Psoas muscle (tissue), 8 donors: ENCODE results near the gene MIPEP. TPM values are rescaled to one million over a fixed set of nuclear protein-coding genes. Genes with fewer than 3 reads are reported as not detected.

Source experiments
- ATAC-seq, 4 donors: fragments of 200-7000 bp; cut with Tn5 transposase; one replicate each; pipeline ENCODE4 v1.9.1; 2020; ENCODE audit warnings: moderate library complexity in 3 of 4, mild to moderate bottlenecking in 2 of 4
- DNase-seq, 2 donors: peaks; one replicate each; pipeline ENCODE4 v3.0.0-alpha.2; 2020
- H3K27ac ChIP-seq: fragments of 200-600 bp; one replicate; pipeline ENCODE4 v1.8.0; 2022
- H3K27me3 ChIP-seq, 3 donors: fragments of 200-600 bp in 1 of 3; one replicate each; pipeline versions ENCODE4 v1.6.1 to v1.8.0; 2013 to 2022; ENCODE audit warnings: low read length in 2 of 3, mild to moderate bottlenecking in 2 of 3, moderate library complexity in 1 of 3; ENCODE audit not compliant: insufficient read depth in 3 of 3
- H3K36me3 ChIP-seq, 2 donors: fragments of 200-600 bp in 1 of 2; one replicate each; pipeline versions ENCODE4 v1.6.1 to v1.8.0; 2013 to 2022; ENCODE audit warnings: low read depth in 1 of 2, mild to moderate bottlenecking in 1 of 2, moderate library complexity in 1 of 2; ENCODE audit not compliant: insufficient read depth in 1 of 2
- H3K4me1 ChIP-seq: fragments of 200-600 bp; one replicate; pipeline ENCODE4 v1.8.0; 2022
- H3K4me3 ChIP-seq: fragments of 200-600 bp; one replicate; pipeline ENCODE4 v1.8.0; 2022; ENCODE audit warnings: mild to moderate bottlenecking
- H3K9me3 ChIP-seq: fragments of 200-600 bp; one replicate; pipeline ENCODE4 v1.8.0; 2022
- CTCF ChIP-seq: fragments of 200-600 bp; IDR thresholded peaks from one replicate; pipeline ENCODE4 v1.8.0; 2022; ENCODE audit warnings: antibody characterized with exemption
- WGBS, 3 donors: extraction: QIAGEN DNeasy Blood & Tissue Kit; methylation state at CpG; one replicate each; pipeline versions ENCODE4 v1.1.6 to v1.1.7; 2013; 5-methylcytosine and 5-hydroxymethylcytosine counted together
- intact Hi-C, 2 donors: fragments of 100-400 bp; cut with DNase I; formaldehyde crosslinking; loops; one replicate each; pipeline versions ENCODE4 v1.11.0 to v1.14.2; 2022
- polyA plus RNA-seq, 3 donors: library from polyadenylated mRNA; stranded (reverse); fragments of 200-250 nt; gene quantifications; one replicate each; pipeline ENCODE4 v1.2.3, GENCODE V29; 2013
- total RNA-seq, 4 donors: library from RNA; stranded (reverse); fragmentation: NEBNext Ultra II Directional in 2 of 4; extraction: Animal tissue kit (Norgen Biotek cat#: 25700) in 2 of 4; gene quantifications; one replicate each; pipeline versions ENCODE4 v1.2.1 to v1.2.4, GENCODE V29; 2021 to 2023
- donor health status: healthy with polysubstance abuse.
- donor health status: DM: no; HTN: no; CAD: no; lungs with moderate emphysema.
- donor health status: Bipolar disorder and iron deficiency.
- donor health status: healthy.
- donor health status: DM: yes; HTN: yes; CAD: no.
- donor health status: DM: no; HTN: no; CAD: no.
- donor health status: DM: no; HTN: no; CAD: no.
- donor health status: DM: yes; HTN: yes; CAD: no.

Gene MIPEP
- total and polyA plus RNA-seq, 7 donors = 13.3 to 28.2 (median 17.0) TPM

- DNase-seq (no peak), ATAC-seq (no peak)
- H3K36me3 ChIP-seq = peaks cover 0 to under 1% of the 10 kb centered on the region in 2 donors
- no peaks in the 10 kb centered on the region for H3K27me3 ChIP-seq
- intact Hi-C loops = no loop called here
- 86 to 89% (median 88%) methylated on average over 3 of the region's 3 CpGs for WGBS, 3 donors
- H3K9me3 ChIP-seq = no peaks in the 10 kb centered on the region
- H3K4me1 ChIP-seq = no peaks in the 10 kb centered on the region
- no peak overlapping the region for H3K4me3 ChIP-seq
- no peak for TF ChIP-seq CTCF
- H3K27ac ChIP-seq = no peak overlapping the region
These were observed 33.8 kb downstream of the MIPEP start for GRCh38 chr13:23855360-23855759.

GRCh38 chr13:23852351-23852750 is 36.8 kb downstream of the MIPEP start:
- no peak overlapping the region for H3K27ac ChIP-seq
- H3K27me3 ChIP-seq = no peaks in the 10 kb centered on the region
- H3K4me3 ChIP-seq = no peak overlapping the region
- intact Hi-C loops = no loop called here
- DNase-seq (no peak), ATAC-seq (no peak)
- TF ChIP-seq CTCF = no peak
- H3K36me3 ChIP-seq = no peaks in the 10 kb centered on the region
- no peaks in the 10 kb centered on the region for H3K4me1 ChIP-seq
- 47 to 96% (median 49%) methylated on average over 2 of the region's 2 CpGs for WGBS, 3 donors
- H3K9me3 ChIP-seq = no peaks in the 10 kb centered on the region

GRCh38 chr13:23851106-23851505 is 38.1 kb downstream of the MIPEP start:
- no peak for TF ChIP-seq CTCF
- Histone ChIP-seq H3K4me3 (no peak overlapping the region), H3K9me3 (no peaks in the 10 kb centered on the region), H3K27me3 (no peaks in the 10 kb centered on the region), H3K4me1 (no peaks in the 10 kb centered on the region), H3K27ac (no peak overlapping the region), H3K36me3 (no peaks in the 10 kb centered on the region)
- intact Hi-C loops = no loop called here
- DNase-seq = no peak
- WGBS, 3 donors = 76 to 82% (median 76%) methylated on average over 2 of the region's 2 CpGs
- no peak for ATAC-seq

GRCh38 chr13:23850134-23850533 is 39.1 kb downstream of the MIPEP start:
- ATAC-seq (no peak), DNase-seq (no peak)
- Histone ChIP-seq H3K4me3 (no peak overlapping the region), H3K27ac (no peak overlapping the region), H3K4me1 (no peaks in the 10 kb centered on the region), H3K9me3 (no peaks in the 10 kb centered on the region), H3K36me3 (no peaks in the 10 kb centered on the region), H3K27me3 (no peaks in the 10 kb centered on the region)
- TF ChIP-seq CTCF = no peak
- intact Hi-C loops = no loop called here
- WGBS, 3 donors = 60 to 86% (median 70%) methylated on average over 1 of the region's 1 CpG

GRCh38 chr13:23849670-23850069 is 39.5 kb downstream of the MIPEP start:
- WGBS, 3 donors = 97 to 100% (median 98%) methylated on average over 2 of the region's 2 CpGs
- no peaks in the 10 kb centered on the region for H3K9me3 ChIP-seq

More at GRCh38 chr13:23849670-23850069, 39.5 kb downstream of the MIPEP start:
- ATAC-seq (no peak), DNase-seq (no peak)
- intact Hi-C loops = no loop called here
- Histone ChIP-seq H3K36me3 (no peaks in the 10 kb centered on the region), H3K27ac (no peak overlapping the region), H3K4me3 (no peak overlapping the region), H3K27me3 (no peaks in the 10 kb centered on the region), H3K4me1 (no peaks in the 10 kb centered on the region)
- no peak for TF ChIP-seq CTCF
